GM18507 (cell line): Measurements from ENCODE around the gene ME3.

Experiments used
- DNase-seq: peaks from one replicate; pipeline ENCODE4 v3.0.0; 2011; ENCODE audit warnings: low read depth; ENCODE audit not compliant: insufficient read length; ENCODE audit errors: extremely low spot score
- FAIRE-seq: peaks from 2 replicates; lab custom pipeline; 2011; peaks lifted over from hg19 to GRCh38; lab: Jason Lieb, UNC

The ME3 gene

GRCh38 chr11:86459682-86460460 lies 212.5 kb downstream of the ME3 start:
- DNase-seq (no peak), FAIRE-seq (no peak)

GRCh38 chr11:86459002-86459385 lies 213.4 kb downstream of the ME3 start:
- DNase-seq (no peak), FAIRE-seq (no peak)

- DNase-seq: no peak
- FAIRE-seq: no peak
Measured at GRCh38 chr11:86458294-86459001, 214.0 kb downstream of the ME3 start.

- peak; percentile 81 for FAIRE-seq
Measured at GRCh38 chr11:86456075-86456939, 216.1 kb downstream of the ME3 start.

GRCh38 chr11:86453290-86454030 lies 219.0 kb downstream of the ME3 start:
- FAIRE-seq: no peak

More at GRCh38 chr11:86456075-86456939, 216.1 kb downstream of the ME3 start:
- DNase-seq: peak; percentile 42

GRCh38 chr11:86449993-86450629 lies 222.3 kb downstream of the ME3 start:
- FAIRE-seq: no peak
- no peak for DNase-seq

More at GRCh38 chr11:86453290-86454030, 219.0 kb downstream of the ME3 start:
- no peak for DNase-seq

- no peak for FAIRE-seq
- DNase-seq: no peak
Measured at GRCh38 chr11:86447763-86448480, 224.5 kb downstream of the ME3 start.

- FAIRE-seq: no peak
- DNase-seq: no peak
Measured at GRCh38 chr11:86446924-86447285, 225.5 kb downstream of the ME3 start.

GRCh38 chr11:86446163-86446923 lies 226.1 kb downstream of the ME3 start:
- no peak for DNase-seq
- FAIRE-seq: no peak

GRCh38 chr11:86444981-86445380 lies 227.4 kb downstream of the ME3 start:
- no peak for DNase-seq

GRCh38 chr11:86443415-86443814 lies 229.0 kb downstream of the ME3 start:
- DNase-seq: no peak
- no peak for FAIRE-seq

More at GRCh38 chr11:86444981-86445380, 227.4 kb downstream of the ME3 start:
- no peak for FAIRE-seq

GRCh38 chr11:86442827-86443226 lies 229.6 kb downstream of the ME3 start:
- FAIRE-seq (no peak), DNase-seq (no peak)

GRCh38 chr11:86442420-86442819 lies 230.0 kb downstream of the ME3 start:
- no peak for FAIRE-seq
- DNase-seq: no peak

- DNase-seq (no peak), FAIRE-seq (no peak)
Measured at GRCh38 chr11:86440843-86441242, 231.6 kb downstream of the ME3 start.

GRCh38 chr11:86440305-86440716 lies 232.1 kb downstream of the ME3 start:
- FAIRE-seq (no peak), DNase-seq (no peak)

- DNase-seq (no peak), FAIRE-seq (no peak)
Measured at GRCh38 chr11:86438685-86439084, 233.7 kb downstream of the ME3 start.

GRCh38 chr11:86435711-86436110 lies 236.7 kb downstream of the ME3 start:
- FAIRE-seq: no peak
- no peak for DNase-seq
